IMR-90 (cell line): Measurements from ENCODE around the gene RPH3AL. TPM values are rescaled to one million over a fixed set of nuclear protein-coding genes. Genes with fewer than 3 reads are reported as not detected.

Experiments
- ATAC-seq: fragments of 200-7000 bp; cut with Tn5 transposase; 2 replicates; pipeline ENCODE4 v1.9.1; 2020; ENCODE audit warnings: low read depth, mild to moderate bottlenecking, moderate library complexity
- BruUV-seq: library from RNA; stranded (reverse); fragments of 400-500 nt; replicated peaks from 2 replicates; lab custom pipeline; 2021; lab: Mats Ljungman, UMichigan
- CTCF ChIA-PET: fragments of 300-600 bp; formaldehyde crosslinking; extraction: SDS; loops from one replicate; lab custom pipeline; 2021; ENCODE audit warnings: antibody characterized with exemption; lab: Yijun Ruan, JAX
- POLR2A ChIA-PET: fragments of 300-600 bp; sonication (Branson Sonifier 250); formaldehyde crosslinking; loops from one replicate; lab custom pipeline; 2022; ENCODE audit warnings: antibody characterized with exemption; ENCODE audit not compliant: unreplicated experiment; lab: Charles Lee
- DNase-seq: peaks from one replicate; pipeline ENCODE4 v3.0.0; 2013
- H2AFZ ChIP-seq: replicated peaks from 2 replicates; pipeline ENCODE3; 2013; ENCODE audit warnings: low read length, mild to moderate bottlenecking; ENCODE audit not compliant: poor library complexity
- H2AK5ac ChIP-seq: 2 replicates; pipeline ENCODE4 v1.6.1; 2013; ENCODE audit warnings: low read depth, low read length, inconsistent platforms
- H2AK9ac ChIP-seq: replicated peaks from 2 replicates; pipeline ENCODE3; 2013; ENCODE audit warnings: mild to moderate bottlenecking, low read depth, low read length, moderate library complexity; ENCODE audit not compliant: poor library complexity
- H2BK120ac ChIP-seq: 2 replicates; pipeline ENCODE4 v1.6.1; 2013; ENCODE audit warnings: low read depth, low read length, inconsistent platforms
- H2BK15ac ChIP-seq: 3 replicates; pipeline ENCODE4 v1.6.1; 2013; ENCODE audit warnings: low read depth, low read length, inconsistent platforms
- H2BK20ac ChIP-seq: 2 replicates; pipeline ENCODE4 v1.6.1; 2013; ENCODE audit warnings: low read depth, mild to moderate bottlenecking, inconsistent platforms, low read length, moderate library complexity
- H2BK5ac ChIP-seq: 2 replicates; pipeline ENCODE4 v1.6.1; 2013; ENCODE audit warnings: mild to moderate bottlenecking, low read depth, low read length, inconsistent platforms; ENCODE audit not compliant: poor library complexity, severe bottlenecking
- H3K14ac ChIP-seq: replicated peaks from 2 replicates; pipeline ENCODE4 v1.6.1; 2013; ENCODE audit warnings: low read depth, low read length, inconsistent platforms
- H3K18ac ChIP-seq: 2 replicates; pipeline ENCODE4 v1.6.1; 2013; ENCODE audit warnings: low read depth, low read length, control low read depth
- H3K23ac ChIP-seq: 2 replicates; pipeline ENCODE4 v1.6.1; 2013; ENCODE audit warnings: low read depth, low read length, inconsistent platforms
- H3K27ac ChIP-seq: 2 replicates; pipeline ENCODE4 v1.5.1; 2013; ENCODE audit warnings: mild to moderate bottlenecking, control low read depth, low read length; ENCODE audit not compliant: insufficient read depth
- H3K27me3 ChIP-seq: 2 replicates; pipeline ENCODE4 v1.6.1; 2013; ENCODE audit warnings: low read length; ENCODE audit not compliant: control insufficient read depth, insufficient read depth
- H3K36me3 ChIP-seq: 2 replicates; pipeline ENCODE4 v1.6.1; 2013; ENCODE audit warnings: low read length, mixed read lengths; ENCODE audit not compliant: control insufficient read depth, insufficient read depth
- H3K4ac ChIP-seq: 2 replicates; pipeline ENCODE4 v1.6.1; 2013; ENCODE audit warnings: low read depth, low read length, inconsistent platforms
- H3K4me1 ChIP-seq: 2 replicates; pipeline ENCODE4 v1.6.1; 2013; ENCODE audit warnings: low read length, mixed read lengths; ENCODE audit not compliant: control insufficient read depth, insufficient read depth
- H3K4me2 ChIP-seq: 2 replicates; pipeline ENCODE4 v1.6.1; 2013; ENCODE audit warnings: low read depth, mild to moderate bottlenecking, control low read depth, low read length, moderate library complexity
- H3K4me3 ChIP-seq: 2 replicates; pipeline ENCODE4 v1.5.1; 2013; ENCODE audit warnings: low read depth, mild to moderate bottlenecking, control low read depth, low read length, moderate library complexity; ENCODE audit not compliant: insufficient read depth
- H3K56ac ChIP-seq: 2 replicates; pipeline ENCODE4 v1.6.1; 2013; ENCODE audit warnings: low read length, inconsistent platforms; ENCODE audit not compliant: insufficient read depth; ENCODE audit errors: extremely low read depth
- H3K79me1 ChIP-seq, 2 experiments: 2 replicates each; pipeline ENCODE4 v1.6.1; 2013; ENCODE audit warnings: low read length in 2 of 2, inconsistent platforms in 1 of 2, low read depth in 1 of 2
- H3K9ac ChIP-seq: 2 replicates; pipeline ENCODE4 v1.6.1; 2013; ENCODE audit warnings: low read depth, low read length, control low read depth
- H3K9me1 ChIP-seq: 2 replicates; pipeline ENCODE4 v1.6.1; 2013; ENCODE audit warnings: low read length, inconsistent platforms; ENCODE audit not compliant: insufficient read depth
- H3K9me3 ChIP-seq: 2 replicates; pipeline ENCODE4 v1.6.1; 2013; ENCODE audit warnings: low read length; ENCODE audit not compliant: control insufficient read depth, insufficient read depth
- H4K20me1 ChIP-seq: 2 replicates; pipeline ENCODE4 v1.6.1; 2013; ENCODE audit warnings: low read length, inconsistent platforms; ENCODE audit not compliant: insufficient read depth
- H4K5ac ChIP-seq: 2 replicates; pipeline ENCODE4 v1.6.1; 2013; ENCODE audit warnings: mild to moderate bottlenecking, low read depth, low read length, control low read depth
- H4K8ac ChIP-seq, 2 experiments: 2 replicates each; pipeline ENCODE4 v1.6.1; 2013; ENCODE audit warnings: low read depth in 2 of 2, low read length in 2 of 2, control low read depth in 1 of 2, inconsistent platforms in 1 of 2
- H4K91ac ChIP-seq: 2 replicates; pipeline ENCODE4 v1.6.1; 2013; ENCODE audit warnings: low read depth, low read length, inconsistent platforms; ENCODE audit not compliant: insufficient read depth
- BHLHE40 ChIP-seq: fragments of 150-350 bp; IDR thresholded peaks from 2 replicates; pipeline ENCODE4 v1.6.1; 2016; ENCODE audit warnings: mild to moderate bottlenecking, low read depth, low read length
- CEBPB ChIP-seq: IDR thresholded peaks from 2 replicates; pipeline ENCODE4 v1.6.1; 2012; ENCODE audit warnings: low read depth, low read length, improper control_type of control experiment
- CHD1 ChIP-seq: IDR thresholded peaks from 2 replicates; pipeline ENCODE4 v1.6.1; 2012; ENCODE audit warnings: low read depth, low read length, improper control_type of control experiment
- CTCF ChIP-seq: conservative IDR thresholded peaks from 2 replicates; pipeline ENCODE4 v1.5.1; 2012; ENCODE audit warnings: mild to moderate bottlenecking, low read depth, low read length, improper control_type of control experiment
- FOS ChIP-seq: fragments of 150-350 bp; IDR thresholded peaks from 2 replicates; pipeline ENCODE4 v1.6.1; 2016; ENCODE audit warnings: low read depth, low read length
- MAFK ChIP-seq: IDR thresholded peaks from 2 replicates; pipeline ENCODE4 v1.6.1; 2012; ENCODE audit warnings: low read depth, low read length, improper control_type of control experiment
- MXI1 ChIP-seq: IDR thresholded peaks from 2 replicates; pipeline ENCODE4 v1.6.1; 2012; ENCODE audit warnings: low read depth, mild to moderate bottlenecking, low read length, moderate library complexity, borderline replicate concordance
- NFE2L2 ChIP-seq: fragments of 150-350 bp; IDR thresholded peaks from 2 replicates; pipeline ENCODE4 v1.6.1; 2016; ENCODE audit warnings: low read depth, mild to moderate bottlenecking, low read length
- RAD21 ChIP-seq: IDR thresholded peaks from 2 replicates; pipeline ENCODE4 v1.6.1; 2012; ENCODE audit warnings: low read length, improper control_type of control experiment
- RCOR1 ChIP-seq: IDR thresholded peaks from 2 replicates; pipeline ENCODE4 v1.6.1; 2012; ENCODE audit warnings: mild to moderate bottlenecking, low read length, improper control_type of control experiment; ENCODE audit not compliant: insufficient replicate concordance
- RFX5 ChIP-seq: IDR thresholded peaks from 2 replicates; pipeline ENCODE4 v1.8.0; 2012; ENCODE audit warnings: low read depth, mild to moderate bottlenecking, low read length, moderate library complexity
- SMC3 ChIP-seq: fragments of 150-350 bp; IDR thresholded peaks from 2 replicates; pipeline ENCODE4 v1.6.1; 2016; ENCODE audit warnings: low read depth, mild to moderate bottlenecking, antibody characterized with exemption, low read length, moderate library complexity
- USF2 ChIP-seq: fragments of 150-350 bp; IDR thresholded peaks from 2 replicates; pipeline ENCODE4 v1.6.1; 2017; ENCODE audit warnings: mild to moderate bottlenecking, antibody characterized with exemption, low read length, low read depth
- WGBS, 2 experiments: methylation state at CpG; one replicate each; pipeline versions ENCODE4 v1.1.5 to v1.1.7; 2013; ENCODE audit warnings: missing lambda C conversion rate in 2 of 2; ENCODE audit not compliant: insufficient read length in 1 of 2; ENCODE audit errors: extremely low coverage in 2 of 2; 5-methylcytosine and 5-hydroxymethylcytosine counted together
- dilution Hi-C: fragments of 300-500 bp; cut with HindIII; formaldehyde crosslinking; loops from one replicate; pipeline ENCODE4 v1.14.3; 2018; ENCODE audit warnings: low sequenced_read_pairs; ENCODE audit not compliant: unreplicated experiment
- in situ Hi-C: fragments of 300-500 bp; cut with MboI; formaldehyde crosslinking; loops from 3 replicates; pipeline ENCODE4 v1.14.3; 2019; ENCODE audit warnings: low sequenced_read_pairs, inconsistent platforms, mixed read lengths
- intact Hi-C: fragments of 100-400 bp; cut with micrococcal nuclease; formaldehyde crosslinking; loops from 2 replicates; pipeline ENCODE4 v1.10.0; 2022
- polyA plus RNA-seq, 3 experiments: library from polyadenylated mRNA; depleted of rRNA; stranded (reverse); fragments of >200 nt; gene quantifications; 2 replicates each; pipeline ENCODE4 v1.2.3, GENCODE V29; 2012; ENCODE audit warnings: low replicate concordance in 1 of 3
- total RNA-seq: library from RNA; depleted of rRNA; stranded (reverse); fragments of >200 nt; gene quantifications from 2 replicates; pipeline ENCODE4 v1.2.3, GENCODE V29; 2012
- TF ChIP-seq, protein P1 (sequence below): fragments of 150-350 bp; IDR thresholded peaks from 2 replicates; pipeline ENCODE4 v1.6.1; 2016; ENCODE audit warnings: low read depth, mild to moderate bottlenecking, low read length, moderate library complexity, borderline replicate concordance

Gene RPH3AL
- total and polyA plus RNA-seq, 2 of the 4 experiments (the other 2 are of a cell fraction): 1.8 to 2.5 TPM

GRCh38 chr17:358491-359151 is 6.0 kb upstream of the RPH3AL start:
- Histone ChIP-seq H3K14ac (no peak overlapping the region), H2BK5ac (no peak overlapping the region), H4K8ac (no peak overlapping the region), H3K4ac (no peak overlapping the region), H3K27ac (no peak overlapping the region), H4K5ac (no peak overlapping the region), H2BK20ac (no peak overlapping the region), H2AFZ (no peak overlapping the region), H3K18ac (no peak overlapping the region), H3K4me3 (no peak overlapping the region), H3K9ac (no peak overlapping the region), H2AK9ac (no peak overlapping the region), H4K91ac (no peak overlapping the region), H3K23ac (no peak overlapping the region), H3K56ac (no peak overlapping the region), H4K20me1 (no peaks in the 10 kb centered on the region), H3K9me3 (peaks cover 3% of the 10 kb centered on the region), H3K4me1 (no peaks in the 10 kb centered on the region), H2AK5ac (no peak overlapping the region), H2BK120ac (no peak overlapping the region), H3K4me2 (no peak overlapping the region), H3K79me1 (no peaks in the 10 kb centered on the region), H2BK15ac (no peak overlapping the region), H3K36me3 (no peaks in the 10 kb centered on the region), H3K27me3 (no peaks in the 10 kb centered on the region), H3K9me1 (no peaks in the 10 kb centered on the region)
- in situ Hi-C loops: no loop called here
- ChIA-PET CTCF (no interaction called here), POLR2A (no interaction called here)
- dilution Hi-C loops: no loop called here
- DNase-seq (no peak), ATAC-seq (no peak)
- BruUV-seq: no TSS peak
- no peak for TF ChIP-seq RCOR1
- TF ChIP-seq USF2: no peak
- no peak for TF ChIP-seq CTCF
- TF ChIP-seq SMC3: no peak
- TF ChIP-seq, protein P1, sequence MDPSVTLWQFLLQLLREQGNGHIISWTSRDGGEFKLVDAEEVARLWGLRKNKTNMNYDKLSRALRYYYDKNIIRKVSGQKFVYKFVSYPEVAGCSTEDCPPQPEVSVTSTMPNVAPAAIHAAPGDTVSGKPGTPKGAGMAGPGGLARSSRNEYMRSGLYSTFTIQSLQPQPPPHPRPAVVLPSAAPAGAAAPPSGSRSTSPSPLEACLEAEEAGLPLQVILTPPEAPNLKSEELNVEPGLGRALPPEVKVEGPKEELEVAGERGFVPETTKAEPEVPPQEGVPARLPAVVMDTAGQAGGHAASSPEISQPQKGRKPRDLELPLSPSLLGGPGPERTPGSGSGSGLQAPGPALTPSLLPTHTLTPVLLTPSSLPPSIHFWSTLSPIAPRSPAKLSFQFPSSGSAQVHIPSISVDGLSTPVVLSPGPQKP: no peak
- TF ChIP-seq MXI1: no peak
- no peak for TF ChIP-seq RFX5
- TF ChIP-seq CEBPB: no peak
- no peak for TF ChIP-seq BHLHE40
- TF ChIP-seq RAD21: no peak
- no peak for TF ChIP-seq MAFK
- TF ChIP-seq CHD1: no peak
- TF ChIP-seq FOS: no peak
- no peak for TF ChIP-seq NFE2L2
- 71% methylated on average over 27 of the region's 35 CpGs; no CpG with 5 or more reads in 1 of the 2 experiments for WGBS, 2 experiments
- intact Hi-C loops: no loop called here
